ENCODE measurements around the gene YJU2.

Gene YJU2

DNA sequence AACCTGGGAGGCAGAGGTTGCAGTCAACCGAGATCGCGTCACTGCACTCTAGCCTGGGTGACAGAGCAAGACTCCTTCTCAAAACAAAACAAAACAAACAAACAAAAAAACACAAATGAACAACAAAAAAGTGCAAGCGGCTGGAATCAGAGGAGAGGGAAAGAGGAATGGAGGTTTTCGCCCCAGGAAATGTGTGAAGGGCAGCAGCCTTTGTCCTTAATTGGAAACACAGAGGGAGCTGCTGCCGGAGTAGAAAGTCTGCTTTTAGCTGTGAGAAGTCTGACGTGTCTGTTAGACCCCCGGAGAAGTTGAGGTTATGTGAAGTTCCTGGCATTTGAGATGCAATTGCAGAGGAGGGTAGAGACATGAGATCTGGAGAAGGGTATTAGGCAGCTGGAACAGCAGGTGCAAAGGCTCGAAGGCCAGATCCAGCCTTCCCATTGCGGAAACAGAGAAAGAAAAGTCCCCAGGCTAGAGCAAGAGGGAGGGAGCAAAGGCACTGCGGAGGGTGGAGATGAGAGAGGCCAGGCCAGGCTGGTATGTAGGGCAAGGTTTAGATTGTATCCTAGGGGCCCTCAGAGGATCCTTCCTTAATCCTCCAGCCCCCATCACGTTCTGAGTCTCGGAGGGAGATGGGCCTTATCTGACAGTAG is 54.8 kb downstream of the YJU2 start:
- DNase-seq = no peak

DNA sequence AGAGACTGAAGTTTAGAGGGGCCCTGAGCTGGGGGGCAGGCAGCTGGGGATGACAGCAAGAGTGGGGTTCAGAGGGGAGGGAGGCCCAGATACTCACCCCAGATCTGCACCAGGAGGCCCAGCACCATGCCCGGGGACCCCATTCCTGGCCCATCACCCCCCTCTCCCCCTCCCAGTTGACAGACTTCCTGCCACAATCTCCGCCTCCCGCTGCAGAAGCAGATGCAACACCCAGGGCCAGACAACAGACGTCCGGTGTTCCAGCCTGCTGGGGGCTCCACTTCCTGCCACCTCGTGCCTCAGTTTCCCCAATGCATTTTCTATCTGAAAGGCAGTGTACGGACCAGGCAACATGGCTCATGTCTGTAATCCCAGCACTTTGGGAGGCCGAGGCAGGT is 55.4 kb downstream of the YJU2 start, which contains the start of gene TMIGD2:
TMIGD2 (minus strand) TSS at position 147 of the 398 bp plus-strand sequence; CDS start at position 143, 4 bp downstream.
- DNase-seq = no peak

DNA sequence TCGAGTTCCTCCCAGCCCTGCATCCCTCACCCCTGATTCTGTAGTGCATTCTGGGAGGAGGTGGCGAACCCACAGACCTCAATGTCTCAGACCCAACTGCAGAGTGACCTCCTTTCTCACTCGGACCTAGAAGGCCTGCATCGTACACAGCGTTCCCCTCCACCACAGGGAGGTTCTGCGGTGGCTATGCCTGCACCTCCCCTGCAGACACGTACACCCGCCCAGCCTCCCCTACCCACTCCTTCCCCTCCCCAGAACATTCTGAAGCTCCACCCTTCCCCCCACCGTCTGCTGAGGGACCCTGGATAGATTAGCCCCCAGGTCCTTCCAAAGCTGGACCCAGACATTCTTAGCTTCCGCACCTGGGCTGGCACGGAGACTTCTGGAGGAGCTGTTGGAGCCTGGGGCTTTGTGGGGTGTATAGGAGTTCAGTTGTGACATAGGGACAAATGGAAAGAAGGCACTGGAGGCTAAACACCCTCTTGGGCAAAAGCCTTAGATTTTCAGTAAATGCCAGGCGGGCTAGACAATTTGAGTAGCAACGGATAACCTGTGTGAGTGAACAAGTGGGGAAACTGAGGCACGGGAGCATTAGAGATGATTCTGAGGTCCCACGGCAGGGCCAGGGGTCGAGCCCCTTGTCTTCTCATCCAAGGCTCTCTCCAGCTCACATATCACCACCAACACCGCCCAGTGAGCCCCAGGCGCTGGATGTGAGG is 57.1 kb downstream of the YJU2 start:
- DNase-seq = no peak

- peak; percentile 88 for DNase-seq
Observed at GRCh38 chr19:4304538-4305256, 57.8 kb downstream of the YJU2 start, which contains the start of gene FSD1. TSS of gene FSD1 (plus strand) at chr19:4304598. CDS start at chr19:4304747, 149 bp downstream.

DNA sequence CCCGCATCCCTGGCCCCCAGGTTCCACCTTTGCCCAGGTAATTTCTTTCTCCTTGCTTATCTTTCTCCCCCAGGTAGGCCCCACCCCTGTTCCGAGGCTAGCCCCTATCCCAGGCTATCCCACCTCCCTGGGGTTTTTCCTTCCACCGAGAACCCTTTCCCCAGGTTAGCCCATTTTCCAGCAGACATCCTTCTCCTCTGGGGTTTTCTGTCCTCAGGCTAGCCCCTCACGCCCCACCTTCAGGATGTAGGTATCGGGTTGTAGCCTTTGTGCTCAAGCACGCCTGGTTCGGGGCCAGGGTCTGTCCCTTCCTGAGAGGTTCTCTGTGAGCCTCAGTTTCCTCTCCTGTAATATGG is 58.4 kb downstream of the YJU2 start:
- DNase-seq = no peak

DNA sequence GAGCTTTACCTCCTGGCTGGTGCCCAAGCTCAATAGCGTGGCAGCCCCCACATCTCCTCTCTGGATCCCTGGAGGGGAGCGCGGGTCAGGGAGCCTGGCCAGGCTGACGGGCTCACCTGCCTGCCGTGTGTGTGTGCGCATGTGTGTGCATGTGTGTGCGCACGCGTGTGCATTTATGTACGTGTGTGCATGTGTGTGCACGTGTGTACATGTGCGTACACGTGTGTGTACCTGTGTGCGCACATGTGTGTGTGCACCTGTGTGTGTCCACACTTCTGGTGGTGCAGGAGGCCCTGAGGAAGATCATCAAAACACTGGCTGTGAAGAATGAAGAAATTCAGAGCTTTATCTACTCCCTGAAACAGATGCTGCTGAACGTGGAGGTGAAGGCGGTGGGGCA is 58.8 kb downstream of the YJU2 start:
- no peak for DNase-seq

- no peak for DNase-seq
Observed at GRCh38 chr19:4310247-4311121, 63.6 kb downstream of the YJU2 start.

- DNase-seq = no peak
Observed at GRCh38 chr19:4313847-4314490, 67.1 kb downstream of the YJU2 start.

DNA sequence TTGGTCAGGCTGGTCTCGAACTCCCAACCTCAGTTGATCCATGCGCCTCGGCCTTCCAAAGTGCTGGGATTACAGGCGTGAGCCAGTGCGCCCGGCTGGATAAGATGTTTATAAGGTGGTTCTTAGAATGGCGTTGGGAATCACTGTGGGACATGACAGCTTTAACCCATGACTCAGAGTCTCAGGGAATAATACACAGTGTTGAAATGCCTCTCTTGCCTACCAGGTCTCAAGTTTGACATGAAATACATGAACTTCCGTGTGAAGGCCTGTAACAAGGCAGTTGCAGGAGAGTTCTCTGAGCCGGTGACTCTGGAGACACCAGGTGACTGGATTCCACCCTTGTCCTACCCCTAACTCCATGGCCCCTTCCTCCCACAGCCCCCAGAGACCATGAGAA is 70.1 kb downstream of the YJU2 start:
- no peak for DNase-seq

GRCh38 chr19:4318460-4318859 is 71.6 kb downstream of the YJU2 start:
- no peak for DNase-seq

Measured in activated CD4-positive, alpha-beta T cell treated with anti-CD3 and anti-CD28 coated beads, Interleukin-2, Interleukin-6, amounts not matched to agents 100 ng/mL and 50 ng/mL, durations not matched to agents 16 hours and 8 hours (primary cell).